Stimulated activated CD8-positive, alpha-beta memory T cell treated with anti-CD3 and anti-CD28 coated beads, Interleukin-2, amount 100 ng/mL, for 48 hours (primary cell): ENCODE data around the gene DLX2.

ENCODE experiments used
- DNase-seq, 2 donors: peaks; one replicate each; pipeline ENCODE4 v3.0.0-alpha.2; 2020; ENCODE audit warnings: low read depth in 2 of 2

Gene DLX2

GRCh38 chr2:172053486-172053885 is 49.2 kb downstream of the DLX2 start:
- no peak for DNase-seq

GRCh38 chr2:172052000-172052983 is 50.4 kb downstream of the DLX2 start:
- no peak for DNase-seq

GRCh38 chr2:172050479-172051125 is 52.1 kb downstream of the DLX2 start:
- DNase-seq = no peak

DNA sequence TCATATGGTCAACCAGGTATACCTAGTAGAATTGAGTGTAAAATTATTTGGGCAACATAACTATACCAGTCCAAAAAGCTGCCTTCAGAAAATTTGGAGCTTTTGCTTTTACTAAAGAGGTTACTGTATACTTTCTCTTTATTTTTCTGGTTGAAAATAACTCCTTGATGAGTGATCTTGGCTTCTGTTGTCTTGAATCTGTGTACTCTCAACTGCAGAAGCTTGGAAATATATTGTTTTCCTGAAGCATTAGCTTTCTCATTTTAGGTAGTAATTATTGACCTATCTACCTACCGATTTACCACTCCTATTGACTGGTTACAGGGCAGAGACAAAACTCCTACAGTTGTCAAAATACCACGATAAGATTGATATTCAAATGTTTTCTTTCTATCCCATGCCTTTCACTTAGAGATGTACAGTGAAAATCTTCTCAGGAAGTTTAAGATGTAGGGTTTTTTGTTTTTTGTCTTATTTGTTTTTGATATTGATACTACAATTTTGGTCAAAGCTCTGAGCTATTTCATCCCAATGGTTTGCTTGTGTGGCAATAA is 53.1 kb downstream of the DLX2 start:
- DNase-seq = no peak
